ENCODE results near the gene MB21D2.

The MB21D2 gene

GRCh38 chr3:192820161-192820560 is 97.5 kb downstream of the MB21D2 start:
- no peaks in the 10 kb centered on the region for H3K79me2 ChIP-seq (ENCODE audit: insufficient read depth, low read length)
- H2AFZ ChIP-seq (ENCODE audit: low read length) = no peak overlapping the region
- H4K20me1 ChIP-seq (ENCODE audit: insufficient read depth, low read length) = no peaks in the 10 kb centered on the region
- no peaks in the 10 kb centered on the region for H3K4me1 ChIP-seq (ENCODE audit: insufficient read depth, low read length, severe bottlenecking)
- no peaks in the 10 kb centered on the region for H3K27me3 ChIP-seq (ENCODE audit: insufficient read depth, low read length)
- no peaks in the 10 kb centered on the region for H3K9me2 ChIP-seq (ENCODE audit: low read depth, low read length)
- H3K27ac ChIP-seq (ENCODE audit: low read depth, low read length, poor library complexity, severe bottlenecking) = no peak overlapping the region
- no peaks in the 10 kb centered on the region for H3F3A ChIP-seq (ENCODE audit: insufficient read depth, low read length)
- H3K9ac ChIP-seq (ENCODE audit: low read length) = no peak overlapping the region
- H3K4me3 ChIP-seq (ENCODE audit: low read depth, low read length, poor library complexity, severe bottlenecking) = no peak overlapping the region
- H3K4me2 ChIP-seq (ENCODE audit: low read length) = no peak overlapping the region
- no peak for TF ChIP-seq EZH2 (IDR thresholded peaks at IDR 0.05; ENCODE audit: borderline replicate concordance, low read length)
- no peak for TF ChIP-seq CTCF (IDR thresholded peaks at IDR 0.05; ENCODE audit: low read length)
- H3K36me3 ChIP-seq (ENCODE audit: insufficient read depth, low read length) = no peaks in the 10 kb centered on the region
- no peaks in the 10 kb centered on the region for H3K9me3 ChIP-seq (ENCODE audit: low read length)

GRCh38 chr3:192819001-192819569 is 98.6 kb downstream of the MB21D2 start:
- Histone ChIP-seq H3K27ac (ENCODE audit: low read depth, low read length, poor library complexity, severe bottlenecking) (no peak overlapping the region), H3K4me1 (ENCODE audit: insufficient read depth, low read length, severe bottlenecking) (no peaks in the 10 kb centered on the region), H3K27me3 (ENCODE audit: insufficient read depth, low read length) (no peaks in the 10 kb centered on the region), H3K4me3 (ENCODE audit: low read depth, low read length, poor library complexity, severe bottlenecking) (no peak overlapping the region), H3F3A (ENCODE audit: insufficient read depth, low read length) (no peaks in the 10 kb centered on the region), H3K36me3 (ENCODE audit: insufficient read depth, low read length) (no peaks in the 10 kb centered on the region), H3K79me2 (ENCODE audit: insufficient read depth, low read length) (no peaks in the 10 kb centered on the region), H3K9me2 (ENCODE audit: low read depth, low read length) (no peaks in the 10 kb centered on the region), H4K20me1 (ENCODE audit: insufficient read depth, low read length) (no peaks in the 10 kb centered on the region), H2AFZ (ENCODE audit: low read length) (no peak overlapping the region), H3K9me3 (ENCODE audit: low read length) (no peaks in the 10 kb centered on the region), H3K4me2 (ENCODE audit: low read length) (no peak overlapping the region), H3K9ac (ENCODE audit: low read length) (no peak overlapping the region)
- TF ChIP-seq EZH2 (IDR thresholded peaks at IDR 0.05; ENCODE audit: borderline replicate concordance, low read length) (no peak), CTCF (IDR thresholded peaks at IDR 0.05; ENCODE audit: low read length) (no peak)

- Histone ChIP-seq H3K9me3 (ENCODE audit: low read length) (no peaks in the 10 kb centered on the region), H3K36me3 (ENCODE audit: insufficient read depth, low read length) (no peaks in the 10 kb centered on the region), H3K27me3 (ENCODE audit: insufficient read depth, low read length) (no peaks in the 10 kb centered on the region), H2AFZ (ENCODE audit: low read length) (no peak overlapping the region), H3K79me2 (ENCODE audit: insufficient read depth, low read length) (no peaks in the 10 kb centered on the region), H3K27ac (ENCODE audit: low read depth, low read length, poor library complexity, severe bottlenecking) (no peak overlapping the region), H3K4me2 (ENCODE audit: low read length) (no peak overlapping the region), H3K4me1 (ENCODE audit: insufficient read depth, low read length, severe bottlenecking) (no peaks in the 10 kb centered on the region), H3F3A (ENCODE audit: insufficient read depth, low read length) (no peaks in the 10 kb centered on the region), H4K20me1 (ENCODE audit: insufficient read depth, low read length) (no peaks in the 10 kb centered on the region), H3K4me3 (ENCODE audit: low read depth, low read length, poor library complexity, severe bottlenecking) (no peak overlapping the region), H3K9ac (ENCODE audit: low read length) (no peak overlapping the region), H3K9me2 (ENCODE audit: low read depth, low read length) (no peaks in the 10 kb centered on the region)
- no peak for TF ChIP-seq CTCF (IDR thresholded peaks at IDR 0.05; ENCODE audit: low read length)
- no peak for TF ChIP-seq EZH2 (IDR thresholded peaks at IDR 0.05; ENCODE audit: borderline replicate concordance, low read length)
These were observed 99.5 kb downstream of the MB21D2 start for GRCh38 chr3:192818126-192818525.

Data from OCI-LY1 (cell line).